Endothelial cell of umbilical vein (primary cell): ENCODE data around the gene ENOX2. TPM values are rescaled to one million over a fixed set of nuclear protein-coding genes. Genes with fewer than 3 reads are reported as not detected.

Experiments used
- BruUV-seq: library from RNA; stranded (reverse); fragments of 400-500 nt; replicated peaks from 2 replicates; lab custom pipeline; 2021; lab: Mats Ljungman, UMichigan
- CTCF ChIA-PET: fragments of 300-600, 350-600 bp; sonication (Branson Sonifier 250); formaldehyde crosslinking; loops from one replicate; lab custom pipeline; 2021; ENCODE audit warnings: antibody characterized with exemption, inconsistent platforms; lab: Charles Lee
- POLR2A ChIA-PET: fragments of 300-600, 350-600 bp; sonication (Branson Sonifier 250); formaldehyde crosslinking; loops from one replicate; lab custom pipeline; 2021; ENCODE audit warnings: antibody characterized with exemption, inconsistent platforms; lab: Charles Lee
- DNase-seq: peaks from one replicate; pipeline ENCODE4 v3.0.0-alpha.2; 2011; ENCODE audit warnings: low read depth, low spot score
- FAIRE-seq: peaks from 2 replicates; lab custom pipeline; 2011; peaks lifted over from hg19 to GRCh38; lab: Jason Lieb, UNC
- H2AFZ ChIP-seq: 2 replicates; pipeline ENCODE4 v1.6.0; 2012; ENCODE audit warnings: low read depth, low read length, control low read depth, inconsistent platforms
- H3K27ac ChIP-seq: 2 replicates; pipeline ENCODE4 v1.5.1; 2011; ENCODE audit warnings: low read depth, mild to moderate bottlenecking, control low read depth, low read length, moderate library complexity; ENCODE audit not compliant: insufficient read depth
- H3K27me3 ChIP-seq, 2 experiments: 2 replicates each; pipeline versions ENCODE4 v1.6.0 to v1.6.1; 2011; ENCODE audit warnings: low read length in 2 of 2, mixed read lengths in 1 of 2; ENCODE audit not compliant: control insufficient read depth in 2 of 2, insufficient read depth in 2 of 2
- H3K36me3 ChIP-seq, 2 experiments: 2 replicates in 1 of 2; 3 replicates in 1 of 2; pipeline ENCODE4 v1.5.1; 2011; ENCODE audit warnings: low read length in 2 of 2, mild to moderate bottlenecking in 1 of 2, moderate library complexity in 1 of 2; ENCODE audit not compliant: control insufficient read depth in 2 of 2, insufficient read depth in 2 of 2; ENCODE audit errors: extremely low read depth in 1 of 2
- H3K4me1 ChIP-seq: 3 replicates; pipeline ENCODE4 v1.5.1; 2011; ENCODE audit warnings: mild to moderate bottlenecking, low read length; ENCODE audit not compliant: control insufficient read depth, insufficient read depth; ENCODE audit errors: extremely low read depth
- H3K4me2 ChIP-seq: 2 replicates; pipeline ENCODE4 v1.6.1; 2011; ENCODE audit warnings: low read length, control low read depth, mixed read lengths; ENCODE audit not compliant: insufficient read depth
- H3K4me3 ChIP-seq, 3 experiments: fragments of 200-600 bp in 1 of 3; sonication (generic), shearing (Covaris generic) in 1 of 3; replicated peaks in 1 of 3; 2 replicates each; pipeline ENCODE4 v1.5.1; 2011 to 2016; ENCODE audit warnings: control low read depth in 3 of 3, low read length in 3 of 3, mild to moderate bottlenecking in 2 of 3, inconsistent platforms in 1 of 3, low read depth in 1 of 3, moderate library complexity in 1 of 3; ENCODE audit not compliant: insufficient read depth in 1 of 3
- H3K79me2 ChIP-seq: 2 replicates; pipeline ENCODE4 v1.6.0; 2012; ENCODE audit warnings: low read length, inconsistent platforms; ENCODE audit not compliant: control insufficient read depth, insufficient read depth
- H3K9ac ChIP-seq: replicated peaks from 2 replicates; pipeline ENCODE3; 2011; ENCODE audit warnings: low read length, control low read depth; ENCODE audit not compliant: insufficient read depth; ENCODE audit errors: extremely low read depth
- H3K9me1 ChIP-seq: replicated peaks from 3 replicates; pipeline ENCODE4 v1.6.0; 2011; ENCODE audit warnings: mild to moderate bottlenecking, low read length; ENCODE audit not compliant: control insufficient read depth, insufficient read depth; ENCODE audit errors: extremely low read depth
- H3K9me3 ChIP-seq: replicated peaks from 2 replicates; pipeline ENCODE4 v1.5.1; 2012; ENCODE audit warnings: low read length, inconsistent platforms; ENCODE audit not compliant: control insufficient read depth, insufficient read depth
- H4K20me1 ChIP-seq: replicated peaks from 2 replicates; pipeline ENCODE3; 2011; ENCODE audit warnings: mild to moderate bottlenecking, low read length; ENCODE audit not compliant: control insufficient read depth, insufficient read depth; ENCODE audit errors: extremely low read depth
- CTCF ChIP-seq, 2 donors: IDR thresholded peaks; 1 replicate in 1 of 2; 2 replicates in 1 of 2; pipeline ENCODE4 v1.5.1; 2011; ENCODE audit warnings: low read length in 2 of 2, mild to moderate bottlenecking in 2 of 2, moderate library complexity in 2 of 2, control low read depth in 1 of 2, inconsistent platforms in 1 of 2, low read depth in 1 of 2; ENCODE audit not compliant: insufficient read depth in 1 of 2; ENCODE audit errors: extremely low read depth in 1 of 2
- EZH2 ChIP-seq: IDR thresholded peaks from 2 replicates; pipeline ENCODE4 v1.6.1; 2012; ENCODE audit warnings: borderline replicate concordance, low read depth, mild to moderate bottlenecking, moderate library complexity, low read length, inconsistent platforms; ENCODE audit not compliant: severe bottlenecking
- FOS ChIP-seq: IDR thresholded peaks from 2 replicates; pipeline ENCODE4 v1.6.1; 2011; ENCODE audit warnings: mild to moderate bottlenecking, low read length, moderate library complexity, borderline replicate concordance; ENCODE audit not compliant: insufficient read depth
- GATA2 ChIP-seq: IDR thresholded peaks from 2 replicates; pipeline ENCODE4 v1.7.0; 2011; ENCODE audit warnings: low read depth, mild to moderate bottlenecking, moderate library complexity, mixed read lengths, low read length; ENCODE audit not compliant: insufficient read length, insufficient read depth
- JUN ChIP-seq: IDR thresholded peaks from 2 replicates; pipeline ENCODE4 v1.6.1; 2011; ENCODE audit warnings: borderline replicate concordance, low read depth; ENCODE audit not compliant: insufficient read length, insufficient read depth
- MAX ChIP-seq: IDR thresholded peaks from 2 replicates; pipeline ENCODE4 v1.6.1; 2011; ENCODE audit not compliant: insufficient read depth, insufficient read length
- MYC ChIP-seq: IDR thresholded peaks from one replicate; pipeline ENCODE4 v1.6.1; 2011; ENCODE audit warnings: mild to moderate bottlenecking, low read depth, low read length
- POLR2A ChIP-seq: IDR thresholded peaks from 2 replicates; pipeline ENCODE4 v1.6.1; 2012; ENCODE audit warnings: low read depth, mild to moderate bottlenecking, control low read depth, low read length
- POLR2AphosphoS5 ChIP-seq: IDR thresholded peaks from 2 replicates; pipeline ENCODE4 v1.6.1; 2012; ENCODE audit warnings: low read depth, mild to moderate bottlenecking, control low read depth, low read length, moderate library complexity; ENCODE audit not compliant: insufficient read depth
- dilution Hi-C: fragments of 300-500 bp; cut with MboI; formaldehyde crosslinking; loops from one replicate; pipeline ENCODE4 v1.15.0; 2019; ENCODE audit warnings: low sequenced_read_pairs; ENCODE audit not compliant: extremely low pct_ligation_motif_present
- intact Hi-C: fragments of 100-400 bp; cut with micrococcal nuclease; formaldehyde crosslinking; loops from one replicate; pipeline ENCODE4 v1.10.0; 2022
- polyA plus RNA-seq, 4 experiments: library from polyadenylated mRNA; depleted of rRNA in 3 of 4; stranded (reverse) in 3 of 4; unstranded in 1 of 4; fragments of >200 nt; gene quantifications; 2 replicates each; pipeline versions ENCODE4 v1.2.1 to v1.2.3, GENCODE V29; 2011 to 2012; ENCODE audit warnings: missing spikeins in 1 of 4
- total RNA-seq: library from RNA; stranded (reverse); gene quantifications from 2 replicates; pipeline ENCODE4 v1.2.3, GENCODE V29; 2021

ENOX2 gene
- total and polyA plus RNA-seq, 2 donors (not counting 3 experiments of a cell fraction or from before 2014, with no cell fraction given), result 5.5 to 13.1 TPM

- Histone ChIP-seq H3K4me3 (no peak overlapping the region), H3K27me3 (no peaks in the 10 kb centered on the region), H3K36me3 (no peaks in the 10 kb centered on the region), H3K27ac (no peak overlapping the region), H3K9ac (no peak overlapping the region), H3K9me3 (no peaks in the 10 kb centered on the region), H2AFZ (no peak overlapping the region), H3K4me2 (no peak overlapping the region), H3K79me2 (no peaks in the 10 kb centered on the region), H3K4me1 (no peaks in the 10 kb centered on the region), H3K9me1 (no peaks in the 10 kb centered on the region), H4K20me1 (no peaks in the 10 kb centered on the region)
- ChIA-PET CTCF (no interaction called here), POLR2A (no interaction called here)
- DNase-seq (no peak), FAIRE-seq (peak; percentile 37)
- intact Hi-C loops, result no loop called here
- dilution Hi-C loops, result no loop called here
- TF ChIP-seq MYC (no peak), POLR2A (no peak), JUN (no peak)
- BruUV-seq, result no TSS peak
Observed at GRCh38 chrX:130637591-130637990, 265.4 kb downstream of the ENOX2 start.

- ChIA-PET CTCF (no interaction called here), POLR2A (no interaction called here)
- Histone ChIP-seq H3K4me1 (no peaks in the 10 kb centered on the region), H3K4me2 (no peak overlapping the region), H3K36me3 (no peaks in the 10 kb centered on the region), H4K20me1 (no peaks in the 10 kb centered on the region), H3K9ac (no peak overlapping the region), H2AFZ (no peak overlapping the region), H3K27me3 (no peaks in the 10 kb centered on the region), H3K9me3 (no peaks in the 10 kb centered on the region), H3K9me1 (no peaks in the 10 kb centered on the region), H3K27ac (no peak overlapping the region), H3K4me3 (no peak overlapping the region), H3K79me2 (no peaks in the 10 kb centered on the region)
- TF ChIP-seq EZH2 (no peak), GATA2 (no peak), FOS (no peak), JUN (no peak), POLR2A (no peak), CTCF (IDR thresholded peaks at IDR 0.05; ENCODE audit: extremely low read depth in 1 of 2, insufficient read depth in 1 of 2, low read depth in 1 of 2, low read length in 2 of 2) (no peak), MAX (no peak), POLR2AphosphoS5 (no peak), MYC (no peak)
- DNase-seq (no peak), FAIRE-seq (no peak)
- intact Hi-C loops (no loop called here), dilution Hi-C loops (no loop called here)
- no TSS peak for BruUV-seq
Observed at GRCh38 chrX:130636277-130636676, 266.7 kb downstream of the ENOX2 start.
